OCI-LY7 (cell line): ENCODE data around the gene EML2. TPM values are rescaled to one million over a fixed set of nuclear protein-coding genes. Genes with fewer than 3 reads are reported as not detected.

ENCODE experiments used
- BruUV-seq: library from RNA; stranded (reverse); fragments of 400-500 nt; replicated peaks from 2 replicates; lab custom pipeline; 2021; lab: Mats Ljungman, UMichigan
- CTCF ChIA-PET: fragments of 300-600 bp; sonication (Branson Sonifier 250); formaldehyde crosslinking; loops from one replicate; lab custom pipeline; 2022; ENCODE audit warnings: antibody characterized with exemption; ENCODE audit not compliant: unreplicated experiment; lab: Charles Lee
- POLR2A ChIA-PET: fragments of 300-600 bp; sonication (Branson Sonifier 250); formaldehyde crosslinking; loops from one replicate; lab custom pipeline; 2022; ENCODE audit warnings: antibody characterized with exemption; lab: Charles Lee
- DNase-seq: peaks from one replicate; pipeline ENCODE4 v3.0.0-alpha.2; 2015; ENCODE audit warnings: low spot score
- H2AFZ ChIP-seq: fragments of 200-600 bp; sonication (generic), shearing (Covaris generic); 2 replicates; pipeline ENCODE4 v1.6.1; 2014; ENCODE audit warnings: mild to moderate bottlenecking, antibody characterized with exemption, low read length, moderate library complexity
- H3K27ac ChIP-seq: fragments of 200-600 bp; sonication (generic); 2 replicates; pipeline ENCODE4 v1.5.1; 2014; ENCODE audit warnings: mixed run types, low read depth, mild to moderate bottlenecking, moderate library complexity, low read length, inconsistent platforms; ENCODE audit not compliant: poor library complexity, severe bottlenecking
- H3K36me3 ChIP-seq: fragments of 200-600 bp; sonication (generic); 2 replicates; pipeline ENCODE4 v1.6.1; 2014; ENCODE audit warnings: mild to moderate bottlenecking, antibody characterized with exemption, low read length, moderate library complexity, mixed read lengths; ENCODE audit not compliant: insufficient read depth
- H3K4me1 ChIP-seq: fragments of 200-600 bp; sonication (generic); 2 replicates; pipeline ENCODE4 v1.5.1; 2014; ENCODE audit warnings: mild to moderate bottlenecking, low read length; ENCODE audit not compliant: insufficient read depth, poor library complexity, severe bottlenecking
- H3K4me2 ChIP-seq: fragments of 200-600 bp; sonication (generic); 2 replicates; pipeline ENCODE4 v1.6.1; 2014; ENCODE audit warnings: mild to moderate bottlenecking, low read length
- H3K4me3 ChIP-seq: fragments of 200-600 bp; sonication (generic); 2 replicates; pipeline ENCODE4 v1.5.1; 2014; ENCODE audit warnings: mild to moderate bottlenecking, low read depth, low read length; ENCODE audit not compliant: poor library complexity, severe bottlenecking
- H3K79me2 ChIP-seq: fragments of 200-600 bp; sonication (generic); 2 replicates; pipeline ENCODE4 v1.6.1; 2016; ENCODE audit warnings: low read depth, mild to moderate bottlenecking, low read length, moderate library complexity, mixed read lengths; ENCODE audit not compliant: insufficient read depth
- H3K9me2 ChIP-seq: fragments of 200-600 bp; sonication (generic); 2 replicates; pipeline ENCODE4 v1.6.1; 2016; ENCODE audit warnings: mild to moderate bottlenecking, low read length, mixed read lengths; ENCODE audit not compliant: insufficient read depth
- H3K9me3 ChIP-seq: fragments of 200-600 bp; sonication (generic); 2 replicates; pipeline ENCODE4 v1.6.1; 2014; ENCODE audit warnings: mild to moderate bottlenecking, mixed run types, low read length, mixed read lengths
- H4K20me1 ChIP-seq: fragments of 200-600 bp; sonication (generic); 2 replicates; pipeline ENCODE4 v1.6.1; 2014; ENCODE audit warnings: mild to moderate bottlenecking, antibody characterized with exemption, low read length, moderate library complexity, mixed read lengths; ENCODE audit not compliant: insufficient read depth
- CTCF ChIP-seq: fragments of 200-600 bp; sonication (generic); conservative IDR thresholded peaks from 2 replicates; pipeline ENCODE4 v1.5.1; 2014; ENCODE audit warnings: mild to moderate bottlenecking, antibody characterized with exemption, low read length, moderate library complexity, mixed read lengths
- EZH2phosphoT487 ChIP-seq: fragments of 200-600 bp; sonication (generic); IDR thresholded peaks from 2 replicates; pipeline ENCODE4 v1.6.1; 2018; ENCODE audit warnings: low read depth, borderline replicate concordance, mild to moderate bottlenecking, mixed run types, antibody characterized with exemption, low read length, moderate library complexity, mixed read lengths
- intact Hi-C: fragments of 100-400 bp; cut with micrococcal nuclease; formaldehyde crosslinking; loops from one replicate; pipeline ENCODE4 v1.10.0; 2022; ENCODE audit not compliant: unreplicated experiment
- total RNA-seq, 2 experiments: library from RNA; depleted of rRNA in 1 of 2; stranded (reverse); fragments of >200 nt in 1 of 2; shearing (Covaris generic) in 1 of 2; gene quantifications; 2 replicates each; pipeline ENCODE4 v1.2.3, GENCODE V29; 2014 to 2022

The EML2 gene
- total RNA-seq, 2 experiments from 2014 or later: 26.1 to 47.5 TPM

- Histone ChIP-seq H3K79me2 (no peaks in the 10 kb centered on the region), H3K4me2 (no peak overlapping the region), H3K9me3 (no peaks in the 10 kb centered on the region), H3K27ac (no peak overlapping the region), H3K4me3 (no peak overlapping the region), H3K4me1 (peaks cover 2% of the 10 kb centered on the region), H2AFZ (no peak overlapping the region), H3K9me2 (no peaks in the 10 kb centered on the region), H4K20me1 (no peaks in the 10 kb centered on the region), H3K36me3 (peaks cover 19% of the 10 kb centered on the region)
- CTCF ChIA-PET: no interaction called here
- DNase-seq: no peak
- POLR2A ChIA-PET: no interaction called here
- no TSS peak for BruUV-seq
- no peak for TF ChIP-seq EZH2phosphoT487
- TF ChIP-seq CTCF: no peak
- intact Hi-C loops: no loop called here
Observed at GRCh38 chr19:45621389-45621788, 17.8 kb downstream of the EML2 start.

DNA sequence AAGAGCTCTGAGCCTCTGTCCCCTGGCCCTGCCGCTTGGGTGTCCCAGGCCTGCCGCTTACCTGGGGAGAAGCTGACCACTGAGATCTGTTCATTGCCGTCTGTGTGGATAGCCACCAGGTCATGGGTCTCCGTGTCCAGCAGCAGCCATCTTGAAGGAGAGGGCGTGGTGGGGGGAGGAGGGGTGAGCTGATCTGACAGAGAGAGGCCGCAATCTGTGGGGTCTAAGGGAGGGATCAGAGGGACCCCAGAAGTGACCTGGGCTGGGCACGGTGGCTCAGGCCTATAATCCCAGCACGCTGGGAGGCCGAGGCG, 22.5 kb downstream of the EML2 start:
- Histone ChIP-seq H3K4me2 (no peak overlapping the region), H3K27ac (no peak overlapping the region), H2AFZ (no peak overlapping the region; the same call in 1 of the 2 replicates), H3K9me3 (no peaks in the 10 kb centered on the region), H3K9me2 (no peaks in the 10 kb centered on the region), H3K4me3 (no peak overlapping the region), H3K79me2 (no peaks in the 10 kb centered on the region), H3K36me3 (peaks cover 29% of the 10 kb centered on the region), H4K20me1 (no peaks in the 10 kb centered on the region), H3K4me1 (peaks cover 10% of the 10 kb centered on the region)
- CTCF ChIA-PET: no interaction called here
- intact Hi-C loops: loop anchor here (1.0 kb wide), 1 partner anchor 16 kb away; no protein-coding TSS in a partner anchor
- no peak for DNase-seq
- BruUV-seq: no TSS peak
- TF ChIP-seq EZH2phosphoT487 (no peak), CTCF (no peak)
- POLR2A ChIA-PET: no interaction called here
